HepG2 (cell line): ENCODE measurements around the gene ABRACL. TPM values are rescaled to one million over a fixed set of nuclear protein-coding genes. Genes with fewer than 3 reads are reported as not detected.

ENCODE experiments used
- BCLAF1 ChIP-seq: fragments of 450-650 bp; IDR thresholded peaks from 2 replicates; pipeline ENCODE4 v1.6.1; 2017; ENCODE audit warnings: mild to moderate bottlenecking
- BRF2 ChIP-seq: sonication (generic); formaldehyde crosslinking; IDR thresholded peaks from 2 replicates; pipeline ENCODE4 v1.8.1; 2022; ENCODE audit warnings: mild to moderate bottlenecking, missing genetic modification reagents
- FOXA3 ChIP-seq: IDR thresholded peaks from 2 replicates; pipeline ENCODE4 v1.6.1; 2016; ENCODE audit warnings: missing genetic modification reagents, missing compliant biosample characterization
- GFI1 ChIP-seq: sonication (generic); formaldehyde crosslinking; IDR thresholded peaks from 2 replicates; pipeline ENCODE4 v1.5.0; 2020; ENCODE audit warnings: missing genetic modification reagents, mild to moderate bottlenecking, borderline replicate concordance
- HNF1B ChIP-seq: sonication (generic); formaldehyde crosslinking; IDR thresholded peaks from 2 replicates; pipeline ENCODE4 v1.5.1; 2020; ENCODE audit warnings: mild to moderate bottlenecking, moderate library complexity, missing genetic modification reagents
- IKZF1 ChIP-seq: fragments of 450-650 bp; IDR thresholded peaks from 2 replicates; pipeline ENCODE4 v1.7.1; 2016
- MLX ChIP-seq: IDR thresholded peaks from 2 replicates; pipeline ENCODE4 v1.6.1; 2016
- MTF1 ChIP-seq: sonication (generic); formaldehyde crosslinking; IDR thresholded peaks from 2 replicates; pipeline ENCODE4 v1.5.0; 2020; ENCODE audit warnings: missing genetic modification reagents
- NKX3-1 ChIP-seq: sonication (generic); formaldehyde crosslinking; IDR thresholded peaks from 2 replicates; pipeline ENCODE4 v1.5.0; 2020; ENCODE audit warnings: missing genetic modification reagents
- PAWR ChIP-seq: sonication (generic); formaldehyde crosslinking; IDR thresholded peaks from 2 replicates; pipeline ENCODE4 v1.4.0; 2020; ENCODE audit warnings: missing genetic modification reagents, mild to moderate bottlenecking, borderline replicate concordance
- PITX1 ChIP-seq: sonication (generic); formaldehyde crosslinking; IDR thresholded peaks from 2 replicates; pipeline ENCODE4 v1.5.1; 2020; ENCODE audit warnings: mild to moderate bottlenecking, missing genetic modification reagents
- SIN3B ChIP-seq: fragments of 150-350 bp; IDR thresholded peaks from 2 replicates; pipeline ENCODE4 v1.6.1; 2014; ENCODE audit warnings: low read length
- SMARCE1 ChIP-seq: fragments of 450-650 bp; IDR thresholded peaks from 2 replicates; pipeline ENCODE4 v1.6.1; 2017; ENCODE audit warnings: borderline replicate concordance
- SOX5 ChIP-seq: IDR thresholded peaks from 2 replicates; pipeline ENCODE4 v1.6.1; 2016; ENCODE audit warnings: borderline replicate concordance
- SP5 ChIP-seq: IDR thresholded peaks from 2 replicates; pipeline ENCODE4 v1.6.1; 2016; ENCODE audit warnings: low read depth, borderline replicate concordance
- SRF ChIP-seq: IDR thresholded peaks from 2 replicates; pipeline ENCODE4 v1.6.1; 2011; ENCODE audit warnings: mild to moderate bottlenecking, low read depth, low read length, moderate library complexity
- ZBTB25 ChIP-seq: IDR thresholded peaks from 2 replicates; pipeline ENCODE4 v1.6.1; 2018; ENCODE audit warnings: missing genetic modification reagents
- ZFP1 ChIP-seq: IDR thresholded peaks from 2 replicates; pipeline ENCODE4 v1.6.1; 2016
- ZNF143 ChIP-seq: sonication (generic); formaldehyde crosslinking; IDR thresholded peaks from 2 replicates; pipeline ENCODE4 v1.4.0; 2020; ENCODE audit warnings: missing genetic modification reagents
- ZNF280B ChIP-seq: sonication (generic); formaldehyde crosslinking; IDR thresholded peaks from 2 replicates; pipeline ENCODE4 v1.5.0; 2020; ENCODE audit warnings: missing genetic modification reagents, mild to moderate bottlenecking, borderline replicate concordance
- ZNF354B ChIP-seq: sonication (generic); formaldehyde crosslinking; IDR thresholded peaks from 2 replicates; pipeline ENCODE4 v1.8.0; 2022; ENCODE audit warnings: mild to moderate bottlenecking, missing genetic modification reagents
- ZNF788 ChIP-seq: sonication (generic); formaldehyde crosslinking; IDR thresholded peaks from 2 replicates; pipeline ENCODE4 v1.5.0; 2020; ENCODE audit warnings: mild to moderate bottlenecking, missing genetic modification reagents, borderline replicate concordance
- polyA plus RNA-seq, 8 experiments: library from polyadenylated mRNA; depleted of rRNA in 3 of 8; stranded (reverse) in 7 of 8; unstranded in 1 of 8; fragments of >200 nt; fragmentation: Illumina TruSeq in 4 of 8; extraction: Trizol in 4 of 8; gene quantifications; 2 replicates each; pipeline versions ENCODE4 v1.2.1 to v1.2.3, GENCODE V29; 2011 to 2016; ENCODE audit warnings: low read depth in 4 of 8, missing spikeins in 1 of 8, mixed read lengths in 1 of 8; ENCODE audit not compliant: insufficient read depth in 1 of 8
- total RNA-seq, 5 experiments: library from RNA; depleted of rRNA; stranded (reverse); fragments of >200 nt; fragmentation: Illumina TruSeq; extraction: Trizol; gene quantifications; 2 replicates each; pipeline ENCODE4 v1.2.3, GENCODE V29; 2016; ENCODE audit warnings: low read depth in 1 of 5

ABRACL gene
- total and polyA plus RNA-seq, 2 of the 13 experiments (the other 11 are each of a cell fraction or from before 2014, with no cell fraction given), result 1.4 to 5.4 TPM

- TF ChIP-seq SOX5 (CRISPR knock-in tag), result peak; percentile 68; the same call in 1 of the 2 replicates
- peak; percentile 88 for TF ChIP-seq ZBTB25 (CRISPR knock-in tag)
- TF ChIP-seq NKX3-1 (CRISPR knock-in tag), result no peak
- peak; percentile 46; the same call in 1 of the 2 replicates for TF ChIP-seq SIN3B
- TF ChIP-seq SP5 (CRISPR knock-in tag), result peak; percentile 53
- TF ChIP-seq HNF1B (CRISPR knock-in tag), result peak; percentile 73; the same call in 1 of the 2 replicates
- TF ChIP-seq ZNF354B (CRISPR knock-in tag), result no peak
- TF ChIP-seq FOXA3 (CRISPR knock-in tag), result peak; percentile 76
- no peak for TF ChIP-seq PAWR (CRISPR knock-in tag)
- TF ChIP-seq ZNF143 (CRISPR knock-in tag), result no peak
- TF ChIP-seq SRF, result no peak
- TF ChIP-seq PITX1 (CRISPR knock-in tag), result peak; percentile 66
- no peak for TF ChIP-seq MTF1 (CRISPR knock-in tag)
- TF ChIP-seq ZNF788 (CRISPR knock-in tag), result no peak
- TF ChIP-seq IKZF1, result no peak
- peak; percentile 87; the same call in 1 of the 2 replicates for TF ChIP-seq ZNF280B (CRISPR knock-in tag)
- 0 out of 2 replicates have a peak, but pooled peaks have one; percentile 42 for TF ChIP-seq BRF2 (CRISPR knock-in tag)
- TF ChIP-seq GFI1 (CRISPR knock-in tag), result no peak; the same call in 1 of the 2 replicates
- peak; percentile 64; the same call in 1 of the 2 replicates for TF ChIP-seq ZFP1
- TF ChIP-seq SMARCE1, result no peak
- peak; percentile 31; the same call in 1 of the 2 replicates for TF ChIP-seq MLX
- no peak for TF ChIP-seq BCLAF1
Measured at GRCh38 chr6:138987643-138988468, 40.7 kb upstream of the ABRACL start, which contains the start of gene REPS1 (continued).
